AG08396 (cell line): ENCODE data around the gene FXN.
"Not testable (repeated sequence)": the region's sequence is repeated elsewhere in the genome, so short reads cannot be mapped to it uniquely, and the experiment has no call there.

Experiments used
- DNase-seq: peaks from one replicate; pipeline ENCODE4 v3.0.0; 2012; ENCODE audit warnings: low spot score, mixed read lengths

Gene FXN

GRCh38 chr9:69035438-69036308 is at the start of gene FXN:
Gene FXN, plus strand, starts transcription at chr9:69035752. Its CDS starts 31 bp downstream, at chr9:69035783.
- peak; percentile 94 for DNase-seq

- DNase-seq = not testable (repeated sequence)
Measured at GRCh38 chr9:68986949-68987348, 48.6 kb upstream of the FXN start.

- DNase-seq = no peak
Measured at GRCh38 chr9:68991457-68991856, 44.1 kb upstream of the FXN start.

GRCh38 chr9:68995776-68996175 is 39.8 kb upstream of the FXN start:
- DNase-seq = no peak

GRCh38 chr9:68996462-68996861 is 39.1 kb upstream of the FXN start:
- no peak for DNase-seq

- DNase-seq = no peak
Measured at GRCh38 chr9:68997666-68998065, 37.9 kb upstream of the FXN start.

- no peak for DNase-seq
Measured at GRCh38 chr9:68998385-68998784, 37.2 kb upstream of the FXN start.

GRCh38 chr9:68998812-68999211 is 36.7 kb upstream of the FXN start:
- DNase-seq = no peak

- peak; percentile 77 for DNase-seq
Measured at GRCh38 chr9:68999393-69000105, 36.0 kb upstream of the FXN start.

- DNase-seq = no peak
Measured at GRCh38 chr9:69001921-69002320, 33.6 kb upstream of the FXN start.

- DNase-seq = no peak
Measured at GRCh38 chr9:69003051-69003450, 32.5 kb upstream of the FXN start.

GRCh38 chr9:69004836-69005235 is 30.7 kb upstream of the FXN start:
- no peak for DNase-seq

GRCh38 chr9:69009708-69010107 is 25.8 kb upstream of the FXN start:
- no peak for DNase-seq

- DNase-seq = no peak
Measured at GRCh38 chr9:69012696-69013381, 22.7 kb upstream of the FXN start.

GRCh38 chr9:69013382-69013727 is 22.2 kb upstream of the FXN start:
- DNase-seq = no peak

- DNase-seq = no peak
Measured at GRCh38 chr9:69014013-69014412, 21.5 kb upstream of the FXN start, which contains the start of gene PRKACG. Gene PRKACG, minus strand, starts transcription at chr9:69014113. Its CDS starts 21 bp downstream, at chr9:69014092.

GRCh38 chr9:69016191-69017096 is 19.1 kb upstream of the FXN start:
- no peak for DNase-seq

GRCh38 chr9:69018737-69019136 is 16.8 kb upstream of the FXN start:
- no peak for DNase-seq

GRCh38 chr9:69019808-69020207 is 15.7 kb upstream of the FXN start:
- no peak for DNase-seq

- DNase-seq = no peak
Measured at GRCh38 chr9:69020301-69021145, 15.0 kb upstream of the FXN start.

- no peak for DNase-seq
Measured at GRCh38 chr9:69023650-69024049, 11.9 kb upstream of the FXN start.
